Liver (tissue), 3 donors: ENCODE measurements around the gene EXOC6B.

ENCODE experiments used
- EGR1 ChIP-seq, 2 donors: IDR thresholded peaks; 2 replicates each; pipeline ENCODE4 v1.6.1; 2016 to 2018; ENCODE audit warnings: antibody characterized with exemption in 2 of 2, low read depth in 2 of 2
- FOXA1 ChIP-seq: IDR thresholded peaks from 2 replicates; pipeline ENCODE4 v1.6.1; 2016; ENCODE audit warnings: antibody characterized with exemption
- FOXA2 ChIP-seq: IDR thresholded peaks from 2 replicates; pipeline ENCODE4 v1.6.1; 2016; ENCODE audit warnings: antibody characterized with exemption
- GABPA ChIP-seq, 2 donors: IDR thresholded peaks in 1 of 2; conservative IDR thresholded peaks in 1 of 2; 2 replicates each; pipeline ENCODE4 v1.6.1; 2016; ENCODE audit warnings: antibody characterized with exemption in 2 of 2, mild to moderate bottlenecking in 1 of 2, moderate library complexity in 1 of 2
- JUND ChIP-seq, 2 donors: IDR thresholded peaks; 2 replicates each; pipeline ENCODE4 v1.6.1; 2016; ENCODE audit warnings: antibody characterized with exemption in 2 of 2
- MAX ChIP-seq: IDR thresholded peaks from 2 replicates; pipeline ENCODE4 v1.6.1; 2016; ENCODE audit warnings: antibody characterized with exemption
- NR2F2 ChIP-seq: IDR thresholded peaks from 2 replicates; pipeline ENCODE4 v1.6.1; 2016; ENCODE audit warnings: antibody characterized with exemption
- RAD21 ChIP-seq, 2 donors: IDR thresholded peaks; 2 replicates each; pipeline ENCODE4 v1.6.1; 2016; ENCODE audit warnings: antibody characterized with exemption in 2 of 2, mild to moderate bottlenecking in 2 of 2
- TAF1 ChIP-seq: conservative IDR thresholded peaks from 2 replicates; pipeline ENCODE4 v1.6.1; 2016; ENCODE audit warnings: antibody characterized with exemption, mild to moderate bottlenecking
- YY1 ChIP-seq: IDR thresholded peaks from 2 replicates; pipeline ENCODE4 v1.6.1; 2016; ENCODE audit warnings: antibody characterized with exemption, mild to moderate bottlenecking
- ZBTB33 ChIP-seq: IDR thresholded peaks from 2 replicates; pipeline ENCODE4 v1.6.1; 2016; ENCODE audit warnings: antibody characterized with exemption
- TF ChIP-seq, protein P1 (sequence below): fragments of 150-350 bp; IDR thresholded peaks from 2 replicates; pipeline ENCODE4 v1.5.1; 2017; ENCODE audit warnings: improper control_type of control experiment, low read depth, low read length; ENCODE audit not compliant: missing input control
- TF ChIP-seq, protein P2 (sequence below): IDR thresholded peaks from 2 replicates; pipeline ENCODE4 v1.6.1; 2016; ENCODE audit warnings: antibody characterized with exemption, mild to moderate bottlenecking
- TF ChIP-seq, protein P3 (sequence below): IDR thresholded peaks from 2 replicates; pipeline ENCODE4 v1.6.1; 2016; ENCODE audit warnings: antibody characterized with exemption
- donor health status: healthy.
- donor health status: healthy.

- TF ChIP-seq EGR1 (IDR thresholded peaks at IDR 0.05; ENCODE audit: low read depth in 2 of 2) (no peak), TAF1 (no peak), FOXA2 (no peak), FOXA1 (no peak), NR2F2 (no peak), ZBTB33 (no peak), JUND (IDR thresholded peaks at IDR 0.05) (no peak), GABPA (IDR thresholded peaks at IDR 0.05 in 1 of 2, conservative IDR thresholded peaks at IDR 0.05 in 1 of 2) (no peak), YY1 (no peak), RAD21 (IDR thresholded peaks at IDR 0.05) (no peak), MAX (no peak)
- TF ChIP-seq, protein P1, sequence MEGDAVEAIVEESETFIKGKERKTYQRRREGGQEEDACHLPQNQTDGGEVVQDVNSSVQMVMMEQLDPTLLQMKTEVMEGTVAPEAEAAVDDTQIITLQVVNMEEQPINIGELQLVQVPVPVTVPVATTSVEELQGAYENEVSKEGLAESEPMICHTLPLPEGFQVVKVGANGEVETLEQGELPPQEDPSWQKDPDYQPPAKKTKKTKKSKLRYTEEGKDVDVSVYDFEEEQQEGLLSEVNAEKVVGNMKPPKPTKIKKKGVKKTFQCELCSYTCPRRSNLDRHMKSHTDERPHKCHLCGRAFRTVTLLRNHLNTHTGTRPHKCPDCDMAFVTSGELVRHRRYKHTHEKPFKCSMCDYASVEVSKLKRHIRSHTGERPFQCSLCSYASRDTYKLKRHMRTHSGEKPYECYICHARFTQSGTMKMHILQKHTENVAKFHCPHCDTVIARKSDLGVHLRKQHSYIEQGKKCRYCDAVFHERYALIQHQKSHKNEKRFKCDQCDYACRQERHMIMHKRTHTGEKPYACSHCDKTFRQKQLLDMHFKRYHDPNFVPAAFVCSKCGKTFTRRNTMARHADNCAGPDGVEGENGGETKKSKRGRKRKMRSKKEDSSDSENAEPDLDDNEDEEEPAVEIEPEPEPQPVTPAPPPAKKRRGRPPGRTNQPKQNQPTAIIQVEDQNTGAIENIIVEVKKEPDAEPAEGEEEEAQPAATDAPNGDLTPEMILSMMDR = no peak
- TF ChIP-seq, protein P2, sequence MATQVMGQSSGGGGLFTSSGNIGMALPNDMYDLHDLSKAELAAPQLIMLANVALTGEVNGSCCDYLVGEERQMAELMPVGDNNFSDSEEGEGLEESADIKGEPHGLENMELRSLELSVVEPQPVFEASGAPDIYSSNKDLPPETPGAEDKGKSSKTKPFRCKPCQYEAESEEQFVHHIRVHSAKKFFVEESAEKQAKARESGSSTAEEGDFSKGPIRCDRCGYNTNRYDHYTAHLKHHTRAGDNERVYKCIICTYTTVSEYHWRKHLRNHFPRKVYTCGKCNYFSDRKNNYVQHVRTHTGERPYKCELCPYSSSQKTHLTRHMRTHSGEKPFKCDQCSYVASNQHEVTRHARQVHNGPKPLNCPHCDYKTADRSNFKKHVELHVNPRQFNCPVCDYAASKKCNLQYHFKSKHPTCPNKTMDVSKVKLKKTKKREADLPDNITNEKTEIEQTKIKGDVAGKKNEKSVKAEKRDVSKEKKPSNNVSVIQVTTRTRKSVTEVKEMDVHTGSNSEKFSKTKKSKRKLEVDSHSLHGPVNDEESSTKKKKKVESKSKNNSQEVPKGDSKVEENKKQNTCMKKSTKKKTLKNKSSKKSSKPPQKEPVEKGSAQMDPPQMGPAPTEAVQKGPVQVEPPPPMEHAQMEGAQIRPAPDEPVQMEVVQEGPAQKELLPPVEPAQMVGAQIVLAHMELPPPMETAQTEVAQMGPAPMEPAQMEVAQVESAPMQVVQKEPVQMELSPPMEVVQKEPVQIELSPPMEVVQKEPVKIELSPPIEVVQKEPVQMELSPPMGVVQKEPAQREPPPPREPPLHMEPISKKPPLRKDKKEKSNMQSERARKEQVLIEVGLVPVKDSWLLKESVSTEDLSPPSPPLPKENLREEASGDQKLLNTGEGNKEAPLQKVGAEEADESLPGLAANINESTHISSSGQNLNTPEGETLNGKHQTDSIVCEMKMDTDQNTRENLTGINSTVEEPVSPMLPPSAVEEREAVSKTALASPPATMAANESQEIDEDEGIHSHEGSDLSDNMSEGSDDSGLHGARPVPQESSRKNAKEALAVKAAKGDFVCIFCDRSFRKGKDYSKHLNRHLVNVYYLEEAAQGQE = no peak
- TF ChIP-seq, protein P3, sequence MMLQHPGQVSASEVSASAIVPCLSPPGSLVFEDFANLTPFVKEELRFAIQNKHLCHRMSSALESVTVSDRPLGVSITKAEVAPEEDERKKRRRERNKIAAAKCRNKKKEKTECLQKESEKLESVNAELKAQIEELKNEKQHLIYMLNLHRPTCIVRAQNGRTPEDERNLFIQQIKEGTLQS = no peak
Observed at GRCh38 chr2:72813841-72814240, 12.0 kb downstream of the EXOC6B start.
